Erythroblast (primary cell): ENCODE measurements around the gene MERTK.

Source experiments
- DNase-seq, 2 experiments: peaks; one replicate each; lab custom pipeline; 2025; lab: John Stamatoyannopoulos, UW
- GATA1 ChIP-seq: IDR thresholded peaks from 2 replicates; pipeline ENCODE4 v1.6.1; 2011; ENCODE audit warnings: low read depth, mild to moderate bottlenecking, control low read depth, low read length, moderate library complexity
- POLR2A ChIP-seq: IDR thresholded peaks from 2 replicates; pipeline ENCODE4 v1.6.1; 2011; ENCODE audit warnings: mild to moderate bottlenecking, low read length

Gene MERTK

DNA sequence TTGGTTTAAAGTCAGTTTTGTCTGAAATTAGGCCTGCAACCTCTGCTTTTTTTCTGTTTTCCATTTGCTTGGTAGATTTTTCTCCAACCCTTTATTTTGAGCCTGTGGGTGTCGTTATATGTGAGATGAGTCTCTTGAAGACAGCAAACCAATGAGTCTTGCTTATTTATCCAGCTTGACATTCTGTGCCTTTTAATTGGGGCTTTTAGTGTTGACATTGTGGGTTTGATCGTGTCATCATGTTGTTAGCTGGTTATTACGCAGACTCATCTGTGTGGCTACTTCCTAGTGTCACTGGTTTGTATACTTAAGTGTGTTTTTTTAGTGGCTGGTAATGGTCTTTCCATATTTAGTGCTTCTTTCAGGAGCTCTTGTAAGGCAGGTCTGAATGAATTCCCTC lies 175.5 kb downstream of the MERTK start:
- TF ChIP-seq POLR2A: no peak
- no peak for TF ChIP-seq GATA1
- no peak for DNase-seq

DNA sequence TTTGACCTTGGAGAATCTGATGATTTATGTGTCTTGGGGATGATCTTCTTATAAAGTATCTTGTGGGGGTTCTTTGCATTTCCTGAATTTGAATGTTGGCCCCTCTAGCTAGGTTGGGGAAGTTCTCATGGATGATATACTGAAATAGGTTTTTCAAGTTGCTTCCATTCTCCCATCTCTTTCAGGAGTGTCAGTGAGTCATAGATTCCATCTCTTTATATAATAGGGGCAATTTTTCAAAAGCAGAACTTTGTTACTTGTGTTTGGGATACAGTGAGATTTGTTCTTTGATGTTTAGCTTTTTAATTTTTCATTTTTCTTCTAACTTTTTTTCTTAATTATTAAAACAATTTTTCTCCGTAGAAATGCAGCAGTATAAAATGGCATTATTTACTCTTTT lies 176.1 kb downstream of the MERTK start:
- TF ChIP-seq POLR2A: no peak
- no peak for TF ChIP-seq GATA1
- DNase-seq: no peak

DNA sequence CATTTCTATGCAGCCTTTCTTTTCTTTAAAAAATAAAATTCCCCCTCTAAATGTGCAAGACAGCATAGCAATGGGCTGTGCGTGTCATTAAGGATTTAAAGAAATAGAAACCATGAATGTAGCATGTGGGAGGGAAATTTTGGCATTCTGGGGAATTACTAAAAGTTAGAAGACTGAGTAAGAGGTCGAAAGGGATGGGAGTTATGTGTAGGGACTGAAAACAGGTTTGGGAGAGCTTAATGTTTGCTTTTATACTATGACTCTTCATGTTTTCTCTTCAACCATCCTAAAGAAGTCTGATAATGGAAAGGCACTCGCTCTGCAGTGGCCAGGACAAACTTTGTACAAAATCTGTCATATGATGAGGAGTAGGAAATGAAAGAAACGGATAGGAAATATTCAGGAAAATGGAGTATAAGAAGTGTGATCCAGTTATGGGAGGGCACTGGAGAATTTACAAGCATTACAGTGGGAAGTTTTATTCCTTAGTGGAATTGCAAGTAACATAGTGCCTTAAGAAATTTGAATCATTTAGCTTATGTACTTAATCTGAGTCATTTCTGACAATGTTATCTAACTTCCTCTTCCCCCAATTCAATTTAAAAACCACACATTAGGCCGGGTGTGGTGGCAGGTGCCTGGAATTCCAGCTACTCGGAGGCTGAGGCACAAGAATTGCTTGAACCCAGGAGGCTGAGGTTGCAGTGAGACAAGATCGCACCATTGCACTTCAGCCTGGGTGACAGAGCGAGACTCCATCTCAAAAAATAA lies 177.3 kb downstream of the MERTK start:
- DNase-seq: no peak
- no peak for TF ChIP-seq GATA1
- no peak for TF ChIP-seq POLR2A

DNA sequence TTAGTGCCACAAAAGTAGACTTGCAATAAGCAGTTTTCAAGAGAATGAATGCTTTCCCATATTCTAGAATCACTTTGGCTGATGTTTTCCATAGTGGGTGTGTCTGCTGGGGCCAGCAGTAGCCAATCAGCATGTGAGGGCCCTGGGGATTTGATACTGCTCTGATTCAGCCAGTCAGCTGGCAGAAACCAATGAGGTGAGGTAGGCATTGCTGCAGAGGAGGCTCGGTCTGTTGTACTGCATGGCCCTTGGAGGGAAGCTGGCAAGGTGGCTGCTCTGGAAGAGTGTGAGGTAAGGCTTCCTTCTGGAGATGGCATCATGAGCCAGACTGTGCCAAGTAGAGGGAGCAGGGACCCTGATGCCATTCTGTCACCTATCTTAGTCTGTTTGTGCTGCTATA lies 179.4 kb downstream of the MERTK start:
- DNase-seq: no peak

More for the DNA sequence above, 179.4 kb downstream of the MERTK start:
- TF ChIP-seq POLR2A (no peak), GATA1 (no peak)
